Parathyroid adenoma (tissue), 2 donors: Measurements from ENCODE around the gene TAMALIN.

Experiments
- H2AFZ ChIP-seq: fragments of 300-600 bp; sonication (generic); one replicate; pipeline ENCODE4 v1.7.0; 2017; ENCODE audit warnings: antibody characterized with exemption, mild to moderate bottlenecking
- H3K27ac ChIP-seq: fragments of 300-600 bp; sonication (generic); one replicate; pipeline ENCODE4 v1.7.0; 2017
- H3K27me3 ChIP-seq: fragments of 300-600 bp; sonication (generic); one replicate; pipeline ENCODE4 v1.7.0; 2017; ENCODE audit warnings: low read length; ENCODE audit not compliant: control insufficient read depth, insufficient read depth
- H3K36me3 ChIP-seq: fragments of 300-600 bp; sonication (generic); one replicate; pipeline ENCODE4 v1.7.0; 2017; ENCODE audit warnings: low read length; ENCODE audit not compliant: control insufficient read depth, insufficient read depth
- H3K4me1 ChIP-seq: fragments of 300-600 bp; sonication (generic); one replicate; pipeline ENCODE4 v1.7.0; 2017; ENCODE audit warnings: control low read depth
- H3K4me2 ChIP-seq: fragments of 300-600 bp; sonication (generic); one replicate; pipeline ENCODE4 v1.7.0; 2017; ENCODE audit warnings: low read length
- H3K4me3 ChIP-seq: fragments of 300-600 bp; sonication (generic); one replicate; pipeline ENCODE4 v1.7.0; 2017; ENCODE audit warnings: low read depth, low read length
- H3K79me2 ChIP-seq: fragments of 300-600 bp; sonication (generic); one replicate; pipeline ENCODE4 v1.7.0; 2017; ENCODE audit warnings: control low read depth
- H3K9ac ChIP-seq: fragments of 300-600 bp; sonication (generic); one replicate; pipeline ENCODE4 v1.7.0; 2017; ENCODE audit warnings: mild to moderate bottlenecking
- H3K9me3 ChIP-seq: fragments of 300-600 bp; sonication (generic); one replicate; pipeline ENCODE4 v1.7.0; 2017; ENCODE audit warnings: low read length; ENCODE audit not compliant: control insufficient read depth
- TF ChIP-seq, protein P1 (sequence below): fragments of 300-600 bp; sonication (generic); IDR thresholded peaks from one replicate; pipeline ENCODE4 v1.7.0; 2017; ENCODE audit warnings: antibody characterized with exemption, mild to moderate bottlenecking
- donor health status: primary hyperparathyroidism.

Gene TAMALIN

DNA sequence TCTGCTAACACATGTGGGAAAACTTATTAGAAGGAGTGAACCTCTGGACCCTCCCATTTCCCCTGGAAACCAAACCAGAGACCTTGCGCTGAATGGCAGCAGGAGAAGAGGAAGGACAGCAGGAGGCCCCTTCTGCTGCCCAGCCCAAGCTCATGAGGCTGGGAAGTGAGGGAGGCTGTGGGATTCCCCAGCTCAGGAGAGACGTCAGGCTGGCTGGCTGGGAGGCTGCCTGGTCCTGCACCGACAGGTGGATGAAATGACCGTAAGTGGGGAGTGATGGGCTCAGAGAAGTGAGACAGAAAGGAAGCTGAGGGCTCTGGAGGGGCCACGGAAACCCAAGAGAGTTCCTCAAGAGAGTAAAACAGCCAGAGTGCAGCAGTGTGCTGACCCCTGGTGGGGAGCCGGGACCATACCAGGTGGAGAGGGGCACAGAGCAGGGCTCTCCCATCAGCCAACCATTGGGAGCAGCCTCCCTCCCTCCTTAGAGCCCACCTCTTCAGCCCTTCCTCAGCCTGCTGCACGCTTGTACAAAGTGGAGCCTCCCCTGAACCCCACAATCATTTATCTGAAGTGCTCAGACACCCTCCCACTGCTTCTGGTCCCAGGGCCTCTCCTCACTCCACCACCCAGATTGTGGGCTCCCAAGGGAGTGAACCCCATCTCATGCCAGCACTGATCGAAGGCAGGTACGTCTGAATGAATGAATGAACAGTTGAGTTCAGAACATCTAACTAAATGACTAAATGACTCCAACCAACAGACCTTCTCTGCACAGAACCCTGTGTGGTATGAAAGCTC is 14.0 kb downstream of the TAMALIN start:
- no peak overlapping the region for H3K9ac ChIP-seq

DNA sequence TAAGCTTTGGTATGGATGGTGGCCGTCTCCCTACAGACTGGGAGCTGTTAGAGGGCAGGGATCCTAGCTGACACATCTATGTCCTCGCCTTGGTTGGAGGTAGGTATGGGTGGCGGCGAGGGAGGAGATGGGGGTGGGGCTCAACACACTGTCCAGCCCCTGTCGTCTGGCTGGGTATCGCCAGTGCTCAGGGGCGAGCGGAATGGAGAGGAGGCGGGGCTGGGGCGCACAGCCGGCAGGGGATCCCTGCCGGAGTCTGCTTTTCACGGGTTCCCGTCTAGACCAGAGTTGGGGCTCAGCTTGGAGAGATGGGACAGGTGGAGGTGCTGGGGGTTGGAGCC is 16.1 kb downstream of the TAMALIN start:
- Histone ChIP-seq H3K36me3 (no peaks in the 10 kb centered on the region), H3K9ac (no peak overlapping the region), H2AFZ (peak overlapping the region; percentile 81), H3K9me3 (no peaks in the 10 kb centered on the region), H3K27ac (no peak overlapping the region), H3K4me2 (peak overlapping the region; percentile 64), H3K4me3 (peak overlapping the region; percentile 51), H3K4me1 (peaks cover 7% of the 10 kb centered on the region), H3K27me3 (no peaks in the 10 kb centered on the region), H3K79me2 (no peaks in the 10 kb centered on the region)
- TF ChIP-seq, protein P1, sequence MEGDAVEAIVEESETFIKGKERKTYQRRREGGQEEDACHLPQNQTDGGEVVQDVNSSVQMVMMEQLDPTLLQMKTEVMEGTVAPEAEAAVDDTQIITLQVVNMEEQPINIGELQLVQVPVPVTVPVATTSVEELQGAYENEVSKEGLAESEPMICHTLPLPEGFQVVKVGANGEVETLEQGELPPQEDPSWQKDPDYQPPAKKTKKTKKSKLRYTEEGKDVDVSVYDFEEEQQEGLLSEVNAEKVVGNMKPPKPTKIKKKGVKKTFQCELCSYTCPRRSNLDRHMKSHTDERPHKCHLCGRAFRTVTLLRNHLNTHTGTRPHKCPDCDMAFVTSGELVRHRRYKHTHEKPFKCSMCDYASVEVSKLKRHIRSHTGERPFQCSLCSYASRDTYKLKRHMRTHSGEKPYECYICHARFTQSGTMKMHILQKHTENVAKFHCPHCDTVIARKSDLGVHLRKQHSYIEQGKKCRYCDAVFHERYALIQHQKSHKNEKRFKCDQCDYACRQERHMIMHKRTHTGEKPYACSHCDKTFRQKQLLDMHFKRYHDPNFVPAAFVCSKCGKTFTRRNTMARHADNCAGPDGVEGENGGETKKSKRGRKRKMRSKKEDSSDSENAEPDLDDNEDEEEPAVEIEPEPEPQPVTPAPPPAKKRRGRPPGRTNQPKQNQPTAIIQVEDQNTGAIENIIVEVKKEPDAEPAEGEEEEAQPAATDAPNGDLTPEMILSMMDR, result no peak

More for the DNA sequence above, 14.0 kb downstream of the TAMALIN start:
- no peaks in the 10 kb centered on the region for H3K79me2 ChIP-seq
- H3K4me2 ChIP-seq, result no peak overlapping the region
- peaks cover under 1% of the 10 kb centered on the region for H3K4me1 ChIP-seq
- no peaks in the 10 kb centered on the region for H3K9me3 ChIP-seq
- H3K27me3 ChIP-seq, result no peaks in the 10 kb centered on the region
- H2AFZ ChIP-seq, result peak overlapping the region; percentile 66
- no peaks in the 10 kb centered on the region for H3K36me3 ChIP-seq
- H3K4me3 ChIP-seq, result no peak overlapping the region
- H3K27ac ChIP-seq, result no peak overlapping the region
- TF ChIP-seq, protein P1, result peak; percentile 62

DNA sequence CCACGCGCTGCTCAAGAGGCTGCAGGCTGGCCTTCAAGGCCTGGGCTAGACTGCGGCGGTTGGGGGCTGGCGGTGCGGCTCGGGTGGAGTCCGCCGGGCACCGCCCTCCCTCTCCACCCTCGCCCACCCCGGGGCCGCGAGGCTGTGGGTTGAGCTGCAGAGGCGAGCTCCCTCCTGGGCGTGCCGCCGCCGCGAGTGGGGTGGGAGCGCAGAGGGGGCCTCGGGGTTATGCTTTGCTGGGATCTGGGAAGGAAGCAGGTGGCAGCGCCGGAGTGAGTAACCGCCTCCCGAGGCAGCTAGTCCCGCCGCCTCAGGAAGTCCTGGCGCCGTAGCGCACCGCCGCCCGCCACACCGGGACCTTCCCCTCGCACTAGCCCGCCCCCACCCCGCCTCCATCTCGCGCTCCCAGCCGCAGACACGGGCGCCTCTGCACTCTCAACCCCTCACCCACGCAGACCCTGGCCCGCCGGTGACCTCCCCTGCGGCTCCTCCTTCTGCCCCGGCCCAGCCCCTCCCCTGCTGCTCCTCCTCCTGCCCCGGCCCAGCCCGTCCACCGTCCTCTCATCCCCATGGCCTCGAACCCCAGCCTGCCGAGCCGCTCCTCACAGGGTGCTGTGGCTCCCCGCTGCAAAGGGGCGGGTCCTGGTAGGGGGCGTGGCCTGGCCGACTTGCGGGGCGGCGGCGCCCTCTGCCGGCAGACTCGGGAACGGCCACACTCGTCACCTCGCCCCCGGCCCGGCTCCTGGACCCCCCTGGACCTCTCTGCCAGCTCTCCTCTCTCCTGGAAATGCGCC is 16.6 kb downstream of the TAMALIN start:
- no peaks in the 10 kb centered on the region for H3K9me3 ChIP-seq
- peak overlapping the region; percentile 64 for H3K4me2 ChIP-seq
- H2AFZ ChIP-seq, result peak overlapping the region; percentile 81
- H3K27me3 ChIP-seq, result no peaks in the 10 kb centered on the region
- H3K4me3 ChIP-seq, result peak overlapping the region; percentile 51
- no peaks in the 10 kb centered on the region for H3K36me3 ChIP-seq
- H3K27ac ChIP-seq, result no peak overlapping the region
- peaks cover 7% of the 10 kb centered on the region for H3K4me1 ChIP-seq
- no peaks in the 10 kb centered on the region for H3K79me2 ChIP-seq
- TF ChIP-seq, protein P1, result peak; percentile 99
- H3K9ac ChIP-seq, result no peak overlapping the region

DNA sequence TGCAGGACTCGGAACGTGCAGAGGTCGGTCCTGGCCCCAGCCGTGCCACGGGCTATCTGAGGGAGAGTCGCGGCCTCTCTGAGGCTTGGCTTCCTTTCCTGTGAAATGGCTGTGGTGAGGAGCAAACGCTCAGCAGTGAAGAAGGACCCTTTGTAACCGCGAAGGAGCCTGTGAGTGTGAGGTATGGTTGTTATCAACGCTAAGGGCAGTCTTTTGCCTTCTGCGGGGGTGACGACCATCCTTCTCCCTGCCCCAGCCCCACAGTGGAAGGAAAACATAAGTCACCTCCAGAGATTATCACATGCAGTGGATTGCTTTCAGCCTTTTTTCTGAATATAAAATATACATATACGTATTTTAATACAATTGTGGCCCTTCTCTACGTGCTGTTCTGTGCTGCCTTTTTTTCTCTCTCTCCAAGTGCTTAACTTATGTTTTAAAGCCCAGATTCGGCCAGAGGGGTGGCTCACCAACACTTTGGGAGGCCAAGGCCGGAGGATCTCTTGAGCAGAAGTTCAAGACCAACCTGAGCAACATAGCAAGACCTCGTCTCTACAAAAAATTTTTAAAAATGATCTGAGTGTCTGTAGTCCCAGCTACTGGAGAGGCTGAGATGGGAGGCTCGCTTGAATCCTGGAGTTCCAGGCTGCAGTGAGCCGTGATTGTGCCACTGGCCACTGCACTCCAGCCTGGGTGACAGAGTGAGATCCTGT is 17.4 kb downstream of the TAMALIN start:
- no peak overlapping the region for H3K27ac ChIP-seq
- no peaks in the 10 kb centered on the region for H3K36me3 ChIP-seq
- H3K4me3 ChIP-seq, result peak overlapping the region; percentile 51
- no peaks in the 10 kb centered on the region for H3K79me2 ChIP-seq
- TF ChIP-seq, protein P1, result no peak
- no peak overlapping the region for H3K9ac ChIP-seq
- H2AFZ ChIP-seq, result peak overlapping the region; percentile 81
- H3K4me1 ChIP-seq, result peaks cover 7% of the 10 kb centered on the region
- H3K27me3 ChIP-seq, result no peaks in the 10 kb centered on the region
- H3K4me2 ChIP-seq, result peak overlapping the region; percentile 64
- H3K9me3 ChIP-seq, result no peaks in the 10 kb centered on the region
